WTC11 (cell line): ENCODE results near the gene SETD3.

ENCODE experiments used
- ATF1 ChIP-seq: sonication (generic); formaldehyde crosslinking; IDR thresholded peaks from 2 replicates; pipeline ENCODE4 v1.8.1; 2023; ENCODE audit warnings: mild to moderate bottlenecking, moderate library complexity, missing genetic modification reagents
- CREB1 ChIP-seq: sonication (generic); formaldehyde crosslinking; IDR thresholded peaks from 2 replicates; pipeline ENCODE4 v1.8.0; 2023; ENCODE audit warnings: mild to moderate bottlenecking, missing genetic modification reagents
- EMX1 ChIP-seq: fragments of 250-450 bp; sonication (Bioruptor Pico); IDR thresholded peaks from 2 replicates; pipeline ENCODE4 v1.8.0; 2021; ENCODE audit warnings: mild to moderate bottlenecking
- IRF2 ChIP-seq: sonication (generic); formaldehyde crosslinking; IDR thresholded peaks from 2 replicates; pipeline ENCODE4 v1.8.0; 2022; ENCODE audit warnings: low read depth, missing genetic modification reagents, borderline replicate concordance
- KAT7 ChIP-seq: sonication (generic); formaldehyde crosslinking; IDR thresholded peaks from 2 replicates; pipeline ENCODE4 v1.8.1; 2023; ENCODE audit warnings: missing genetic modification reagents, mild to moderate bottlenecking, borderline replicate concordance
- MLX ChIP-seq: sonication (generic); formaldehyde crosslinking; IDR thresholded peaks from 2 replicates; pipeline ENCODE4 v1.8.1; 2023; ENCODE audit warnings: mild to moderate bottlenecking, missing genetic modification reagents, moderate library complexity
- NR1H2 ChIP-seq: sonication (generic); formaldehyde crosslinking; IDR thresholded peaks from 2 replicates; pipeline ENCODE4 v1.9.0; 2021; ENCODE audit warnings: mild to moderate bottlenecking, moderate library complexity, missing genetic modification reagents
- NR2C2 ChIP-seq: sonication (generic); formaldehyde crosslinking; IDR thresholded peaks from 2 replicates; pipeline ENCODE4 v1.8.0; 2022; ENCODE audit warnings: mild to moderate bottlenecking, missing genetic modification reagents
- PREB ChIP-seq: sonication (generic); formaldehyde crosslinking; IDR thresholded peaks from 2 replicates; pipeline ENCODE4 v1.8.1; 2022; ENCODE audit warnings: mild to moderate bottlenecking, missing genetic modification reagents, moderate library complexity, borderline replicate concordance
- RELA ChIP-seq: sonication (generic); formaldehyde crosslinking; IDR thresholded peaks from 2 replicates; pipeline ENCODE4 v1.8.1; 2022; ENCODE audit warnings: missing genetic modification reagents, mild to moderate bottlenecking, borderline replicate concordance
- SMAD3 ChIP-seq: sonication (generic); formaldehyde crosslinking; IDR thresholded peaks from 2 replicates; pipeline ENCODE4 v1.8.0; 2022; ENCODE audit warnings: missing genetic modification reagents, mild to moderate bottlenecking, borderline replicate concordance
- TF ChIP-seq, protein P1 (sequence below): fragments of 200-600 bp; IDR thresholded peaks from 2 replicates; pipeline ENCODE4 v1.8.0; 2022; ENCODE audit warnings: antibody characterized with exemption
- TF ChIP-seq, protein P2 (sequence below): sonication (generic); formaldehyde crosslinking; conservative IDR thresholded peaks from 2 replicates; pipeline ENCODE4 v1.8.1; 2022; ENCODE audit warnings: mild to moderate bottlenecking, missing genetic modification reagents

DNA sequence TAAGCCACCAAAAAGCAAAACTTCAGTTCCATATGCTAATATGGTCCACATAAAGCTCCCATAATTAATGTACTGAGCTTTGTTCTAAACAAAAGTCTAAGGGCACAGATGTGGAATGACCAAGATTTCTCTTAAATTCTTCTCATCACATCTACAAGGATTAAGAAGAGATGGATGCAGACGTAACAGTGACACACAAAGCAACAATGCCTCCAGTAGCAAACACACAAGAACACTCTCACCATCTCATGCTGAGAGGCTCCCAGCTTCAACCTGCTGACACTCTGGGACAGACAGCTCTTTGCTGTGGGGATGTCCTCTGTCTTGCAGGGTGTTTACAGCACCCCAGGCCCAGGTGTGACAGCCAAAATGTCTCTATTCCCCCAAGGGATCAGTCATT is 48.2 kb downstream of the SETD3 start:
- TF ChIP-seq CREB1 (CRISPR knock-in tag) = no peak
- no peak for TF ChIP-seq RELA
- TF ChIP-seq MLX (CRISPR knock-in tag) = no peak
- TF ChIP-seq, protein P1, sequence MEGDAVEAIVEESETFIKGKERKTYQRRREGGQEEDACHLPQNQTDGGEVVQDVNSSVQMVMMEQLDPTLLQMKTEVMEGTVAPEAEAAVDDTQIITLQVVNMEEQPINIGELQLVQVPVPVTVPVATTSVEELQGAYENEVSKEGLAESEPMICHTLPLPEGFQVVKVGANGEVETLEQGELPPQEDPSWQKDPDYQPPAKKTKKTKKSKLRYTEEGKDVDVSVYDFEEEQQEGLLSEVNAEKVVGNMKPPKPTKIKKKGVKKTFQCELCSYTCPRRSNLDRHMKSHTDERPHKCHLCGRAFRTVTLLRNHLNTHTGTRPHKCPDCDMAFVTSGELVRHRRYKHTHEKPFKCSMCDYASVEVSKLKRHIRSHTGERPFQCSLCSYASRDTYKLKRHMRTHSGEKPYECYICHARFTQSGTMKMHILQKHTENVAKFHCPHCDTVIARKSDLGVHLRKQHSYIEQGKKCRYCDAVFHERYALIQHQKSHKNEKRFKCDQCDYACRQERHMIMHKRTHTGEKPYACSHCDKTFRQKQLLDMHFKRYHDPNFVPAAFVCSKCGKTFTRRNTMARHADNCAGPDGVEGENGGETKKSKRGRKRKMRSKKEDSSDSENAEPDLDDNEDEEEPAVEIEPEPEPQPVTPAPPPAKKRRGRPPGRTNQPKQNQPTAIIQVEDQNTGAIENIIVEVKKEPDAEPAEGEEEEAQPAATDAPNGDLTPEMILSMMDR = no peak
- TF ChIP-seq NR2C2 (CRISPR knock-in tag) = no peak
- TF ChIP-seq NR1H2 (CRISPR knock-in tag) = no peak
- no peak for TF ChIP-seq EMX1
- no peak for TF ChIP-seq KAT7
- TF ChIP-seq PREB (CRISPR knock-in tag) = no peak
- TF ChIP-seq ATF1 (CRISPR knock-in tag) = no peak
- TF ChIP-seq, protein P2, sequence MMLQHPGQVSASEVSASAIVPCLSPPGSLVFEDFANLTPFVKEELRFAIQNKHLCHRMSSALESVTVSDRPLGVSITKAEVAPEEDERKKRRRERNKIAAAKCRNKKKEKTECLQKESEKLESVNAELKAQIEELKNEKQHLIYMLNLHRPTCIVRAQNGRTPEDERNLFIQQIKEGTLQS (CRISPR knock-in tag) = no peak
- TF ChIP-seq IRF2 (CRISPR knock-in tag) = no peak
- TF ChIP-seq SMAD3 = no peak
